ENCODE measurements around the gene SLAMF6.

The SLAMF6 gene

DNA sequence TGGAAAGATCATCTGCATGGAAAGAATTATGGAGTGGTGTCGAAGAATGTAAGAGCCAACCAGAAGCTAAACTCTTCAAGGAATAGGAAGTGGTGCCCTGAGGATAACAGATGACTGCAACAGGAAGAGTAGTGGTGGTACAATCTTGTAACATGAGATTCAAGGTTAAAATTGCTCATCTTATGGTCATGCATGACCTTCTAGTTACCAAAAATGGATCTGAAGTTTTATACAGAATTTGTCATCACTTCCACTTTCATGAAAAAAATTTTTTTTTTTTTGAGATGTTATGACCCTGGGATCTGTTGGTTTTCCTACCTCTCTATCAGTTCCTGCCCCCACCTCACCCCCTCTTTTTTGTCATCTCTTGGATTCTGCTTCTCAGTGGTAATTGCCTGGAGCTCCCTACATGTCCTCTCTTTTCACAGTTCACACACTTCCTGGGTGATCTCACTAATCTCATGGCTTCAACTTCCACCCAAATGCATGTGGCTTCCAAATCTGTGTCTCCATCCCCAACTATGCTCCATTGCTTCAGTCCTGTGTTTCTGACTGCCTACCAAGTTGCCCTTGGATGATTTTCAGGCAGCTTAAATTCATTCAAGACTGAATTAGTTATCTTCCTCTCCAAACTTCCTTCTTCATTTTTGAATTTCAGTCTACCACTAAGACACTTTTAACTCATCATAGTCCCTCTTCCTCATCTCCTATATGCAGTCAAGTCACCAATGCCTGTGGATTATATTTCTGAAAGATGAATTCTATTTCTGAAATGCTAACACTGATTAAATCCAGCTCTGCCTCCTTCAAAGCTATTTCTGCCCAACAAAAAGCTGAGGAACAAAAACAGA, 48.4 kb downstream of the SLAMF6 start:
- H3K79me2 ChIP-seq (ENCODE audit: insufficient read depth, low read depth), result no peaks in the 10 kb centered on the region
- H2AFZ ChIP-seq (ENCODE audit: low read depth), result no peak overlapping the region
- no peaks in the 10 kb centered on the region for H3K27me3 ChIP-seq (ENCODE audit: insufficient read depth, low read depth)
- no peak overlapping the region for H3K4me2 ChIP-seq
- no peaks in the 10 kb centered on the region for H3K36me3 ChIP-seq (ENCODE audit: insufficient read depth)
- H3K4me1 ChIP-seq (ENCODE audit: low read depth, poor library complexity, severe bottlenecking), result no peaks in the 10 kb centered on the region
- TF ChIP-seq CTCF (conservative IDR thresholded peaks at IDR 0.05; ENCODE audit: low read depth, low read length), result no peak
- no peak overlapping the region for H3K27ac ChIP-seq
- H4K20me1 ChIP-seq (ENCODE audit: insufficient read depth), result no peaks in the 10 kb centered on the region
- no peak overlapping the region for H3K9ac ChIP-seq
- H3K4me3 ChIP-seq (IDR thresholded peaks at IDR 0.05; ENCODE audit: insufficient read depth, low read depth, low read length), result no peak overlapping the region

- Histone ChIP-seq H3K27ac (no peak overlapping the region), H4K20me1 (ENCODE audit: insufficient read depth) (no peaks in the 10 kb centered on the region), H3K36me3 (ENCODE audit: insufficient read depth) (no peaks in the 10 kb centered on the region), H2AFZ (ENCODE audit: low read depth) (no peak overlapping the region), H3K27me3 (ENCODE audit: insufficient read depth, low read depth) (no peaks in the 10 kb centered on the region), H3K4me3 (IDR thresholded peaks at IDR 0.05; ENCODE audit: insufficient read depth, low read depth, low read length) (no peak overlapping the region), H3K4me2 (no peak overlapping the region), H3K4me1 (ENCODE audit: low read depth, poor library complexity, severe bottlenecking) (peaks cover 3% of the 10 kb centered on the region), H3K79me2 (ENCODE audit: insufficient read depth, low read depth) (no peaks in the 10 kb centered on the region), H3K9ac (no peak overlapping the region)
- no peak for TF ChIP-seq CTCF (conservative IDR thresholded peaks at IDR 0.05; ENCODE audit: low read depth, low read length)
Observed at GRCh38 chr1:160472112-160472511, 50.9 kb downstream of the SLAMF6 start.

DNA sequence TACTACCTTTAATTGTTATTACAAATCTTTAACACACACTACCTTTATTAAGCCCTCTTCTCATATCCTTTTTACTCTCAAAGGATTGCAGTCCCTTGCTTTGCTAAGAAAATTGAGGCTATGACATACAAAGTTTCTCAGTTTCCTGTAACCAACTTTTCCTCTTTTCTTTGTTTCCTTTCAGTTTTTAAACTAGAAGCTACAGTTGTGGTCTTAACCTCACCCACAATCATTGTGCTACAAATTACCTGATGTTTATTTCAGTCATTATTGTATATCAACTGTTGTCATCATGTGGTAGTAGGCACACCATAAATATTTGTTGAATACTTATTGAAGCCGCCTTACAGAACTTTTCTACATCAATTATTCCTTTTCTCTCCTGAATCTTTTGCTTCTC, 51.8 kb downstream of the SLAMF6 start:
- TF ChIP-seq CTCF (conservative IDR thresholded peaks at IDR 0.05; ENCODE audit: low read depth, low read length), result no peak
- Histone ChIP-seq H3K4me1 (ENCODE audit: low read depth, poor library complexity, severe bottlenecking) (peaks cover 3% of the 10 kb centered on the region), H3K4me2 (no peak overlapping the region), H4K20me1 (ENCODE audit: insufficient read depth) (no peaks in the 10 kb centered on the region), H3K27ac (no peak overlapping the region), H3K79me2 (ENCODE audit: insufficient read depth, low read depth) (no peaks in the 10 kb centered on the region), H3K9ac (no peak overlapping the region), H3K36me3 (ENCODE audit: insufficient read depth) (no peaks in the 10 kb centered on the region), H2AFZ (ENCODE audit: low read depth) (no peak overlapping the region), H3K4me3 (IDR thresholded peaks at IDR 0.05; ENCODE audit: insufficient read depth, low read depth, low read length) (no peak overlapping the region), H3K27me3 (ENCODE audit: insufficient read depth, low read depth) (no peaks in the 10 kb centered on the region)

- H3K9ac ChIP-seq, result no peak overlapping the region
- no peaks in the 10 kb centered on the region for H4K20me1 ChIP-seq (ENCODE audit: insufficient read depth)
- no peak for TF ChIP-seq CTCF (conservative IDR thresholded peaks at IDR 0.05; ENCODE audit: low read depth, low read length)
- no peak overlapping the region for H3K4me2 ChIP-seq
- H3K27ac ChIP-seq, result no peak overlapping the region
- H2AFZ ChIP-seq (ENCODE audit: low read depth), result no peak overlapping the region
- no peaks in the 10 kb centered on the region for H3K79me2 ChIP-seq (ENCODE audit: insufficient read depth, low read depth)
- no peak overlapping the region for H3K4me3 ChIP-seq (IDR thresholded peaks at IDR 0.05; ENCODE audit: insufficient read depth, low read depth, low read length)
- no peaks in the 10 kb centered on the region for H3K36me3 ChIP-seq (ENCODE audit: insufficient read depth)
- H3K27me3 ChIP-seq (ENCODE audit: insufficient read depth, low read depth), result no peaks in the 10 kb centered on the region
- H3K4me1 ChIP-seq (ENCODE audit: low read depth, poor library complexity, severe bottlenecking), result peaks cover 3% of the 10 kb centered on the region
Observed at GRCh38 chr1:160467576-160467975, 55.5 kb downstream of the SLAMF6 start.
